Endothelial cell (in vitro differentiated cells): ENCODE data around the gene TXNDC15. TPM values are rescaled to one million over a fixed set of nuclear protein-coding genes. Genes with fewer than 3 reads are reported as not detected.

Source experiments
- DNase-seq: peaks from one replicate; pipeline ENCODE4 v3.0.0; 2021; ENCODE audit warnings: low spot score
- H3K27ac Mint-ChIP-seq: one replicate; pipeline ENCODE4 v1.8.0; 2021; ENCODE audit warnings: mixed read lengths, inconsistent platforms; ENCODE audit not compliant: unreplicated experiment
- H3K27me3 Mint-ChIP-seq: one replicate; pipeline ENCODE4 v1.8.0; 2021; ENCODE audit warnings: mild to moderate bottlenecking, moderate library complexity, mixed read lengths, inconsistent platforms; ENCODE audit not compliant: unreplicated experiment
- H3K36me3 Mint-ChIP-seq: one replicate; pipeline ENCODE4 v1.8.0; 2021; ENCODE audit warnings: mild to moderate bottlenecking, low read depth, mixed read lengths, inconsistent platforms; ENCODE audit not compliant: unreplicated experiment
- H3K4me1 Mint-ChIP-seq: one replicate; pipeline ENCODE4 v1.8.0; 2021; ENCODE audit warnings: mild to moderate bottlenecking, mixed read lengths, inconsistent platforms; ENCODE audit not compliant: unreplicated experiment
- H3K4me3 Mint-ChIP-seq: one replicate; pipeline ENCODE4 v1.8.0; 2021; ENCODE audit warnings: mild to moderate bottlenecking, mixed read lengths, inconsistent platforms; ENCODE audit not compliant: unreplicated experiment
- H3K9me3 Mint-ChIP-seq: one replicate; pipeline ENCODE4 v1.8.0; 2021; ENCODE audit warnings: mixed read lengths, inconsistent platforms; ENCODE audit not compliant: unreplicated experiment
- total RNA-seq: library from RNA; stranded (reverse); fragmentation: NEBNext Ultra II Directional; extraction: Animal tissue kit (Norgen Biotek cat#: 25700); gene quantifications from one replicate; pipeline ENCODE4 v1.2.1, GENCODE V29; 2021; ENCODE audit not compliant: unreplicated experiment
- TF ChIP-seq, protein P1 (sequence below): fragments of 200-600 bp; sonication (generic); IDR thresholded peaks from one replicate; pipeline ENCODE4 v1.5.0; 2021; ENCODE audit warnings: antibody characterized with exemption; ENCODE audit not compliant: unreplicated experiment

The TXNDC15 gene
- total RNA-seq, 1 donor from 2014 or later, result 40.5 TPM

DNA sequence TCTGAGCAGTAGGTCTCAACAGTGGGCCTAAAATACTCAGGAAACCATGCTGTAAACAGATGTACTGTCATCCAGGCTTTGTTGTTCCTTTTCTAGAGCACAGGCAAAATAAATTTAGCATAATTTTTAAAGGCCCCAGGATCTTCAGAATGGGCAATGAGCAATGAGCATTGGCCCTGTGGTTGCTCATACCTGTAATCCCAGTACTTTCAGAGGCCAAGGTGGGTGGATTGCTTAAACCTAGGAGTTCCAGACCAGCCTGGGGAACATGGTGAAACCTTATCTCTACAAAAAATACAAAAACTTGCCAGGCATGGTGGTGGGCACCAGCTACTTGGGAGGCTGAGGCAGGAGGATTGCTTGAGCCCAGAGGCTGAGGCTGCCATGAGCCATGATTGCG, 17.3 kb downstream of the TXNDC15 start:
- TF ChIP-seq, protein P1, sequence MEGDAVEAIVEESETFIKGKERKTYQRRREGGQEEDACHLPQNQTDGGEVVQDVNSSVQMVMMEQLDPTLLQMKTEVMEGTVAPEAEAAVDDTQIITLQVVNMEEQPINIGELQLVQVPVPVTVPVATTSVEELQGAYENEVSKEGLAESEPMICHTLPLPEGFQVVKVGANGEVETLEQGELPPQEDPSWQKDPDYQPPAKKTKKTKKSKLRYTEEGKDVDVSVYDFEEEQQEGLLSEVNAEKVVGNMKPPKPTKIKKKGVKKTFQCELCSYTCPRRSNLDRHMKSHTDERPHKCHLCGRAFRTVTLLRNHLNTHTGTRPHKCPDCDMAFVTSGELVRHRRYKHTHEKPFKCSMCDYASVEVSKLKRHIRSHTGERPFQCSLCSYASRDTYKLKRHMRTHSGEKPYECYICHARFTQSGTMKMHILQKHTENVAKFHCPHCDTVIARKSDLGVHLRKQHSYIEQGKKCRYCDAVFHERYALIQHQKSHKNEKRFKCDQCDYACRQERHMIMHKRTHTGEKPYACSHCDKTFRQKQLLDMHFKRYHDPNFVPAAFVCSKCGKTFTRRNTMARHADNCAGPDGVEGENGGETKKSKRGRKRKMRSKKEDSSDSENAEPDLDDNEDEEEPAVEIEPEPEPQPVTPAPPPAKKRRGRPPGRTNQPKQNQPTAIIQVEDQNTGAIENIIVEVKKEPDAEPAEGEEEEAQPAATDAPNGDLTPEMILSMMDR, result no peak
- Mint-ChIP-seq H3K27ac (no peak overlapping the region), H3K9me3 (no peaks in the 10 kb centered on the region), H3K27me3 (peaks cover 1% of the 10 kb centered on the region), H3K4me1 (no peaks in the 10 kb centered on the region), H3K36me3 (peaks cover 15% of the 10 kb centered on the region), H3K4me3 (no peak overlapping the region)
- no peak for DNase-seq

DNA sequence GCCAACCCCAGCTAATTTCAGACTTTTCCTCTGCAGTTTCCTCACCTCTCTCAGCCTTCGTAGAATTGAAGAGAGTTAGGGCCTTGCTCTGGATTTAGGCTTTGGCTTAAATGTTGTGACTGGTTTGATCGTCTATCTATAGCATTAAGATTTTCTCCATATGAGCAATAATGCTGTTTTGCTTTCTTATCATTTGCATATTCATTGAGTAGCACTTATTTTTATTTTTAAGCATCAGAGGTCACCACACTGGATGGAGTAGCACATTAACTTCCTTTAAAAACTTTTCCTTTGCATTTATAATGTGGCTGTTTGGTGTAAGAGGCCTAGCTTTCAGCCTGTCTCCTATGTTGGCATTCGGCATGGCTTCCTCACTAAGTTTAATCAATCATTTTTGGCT, 18.1 kb downstream of the TXNDC15 start:
- Mint-ChIP-seq H3K27ac (no peak overlapping the region), H3K4me3 (no peak overlapping the region), H3K4me1 (no peaks in the 10 kb centered on the region), H3K27me3 (peaks cover 1% of the 10 kb centered on the region), H3K9me3 (no peaks in the 10 kb centered on the region), H3K36me3 (peaks cover 15% of the 10 kb centered on the region)
- TF ChIP-seq, protein P1, result no peak
- DNase-seq, result no peak

DNA sequence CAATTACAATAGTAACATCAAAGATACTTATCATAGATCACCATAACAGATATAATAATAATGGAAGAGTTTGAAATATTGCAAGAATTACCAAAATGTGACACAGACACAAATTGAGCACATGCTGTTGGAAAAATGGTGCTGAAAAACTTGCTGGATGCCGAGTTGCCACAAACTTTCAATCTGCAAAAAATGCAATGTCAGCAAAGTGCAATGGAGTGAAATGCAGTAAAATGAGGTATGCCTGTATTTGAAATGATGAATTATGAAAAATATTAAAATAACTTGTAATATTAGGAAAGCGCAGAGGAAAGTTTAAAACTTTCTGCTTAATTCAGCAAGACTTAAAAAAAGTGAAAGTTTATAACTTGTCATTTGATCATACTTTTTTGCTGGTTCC, 18.8 kb downstream of the TXNDC15 start:
- Mint-ChIP-seq H3K4me1 (no peaks in the 10 kb centered on the region), H3K36me3 (peaks cover 15% of the 10 kb centered on the region), H3K9me3 (no peaks in the 10 kb centered on the region), H3K27me3 (no peaks in the 10 kb centered on the region), H3K27ac (no peak overlapping the region), H3K4me3 (no peak overlapping the region)
- TF ChIP-seq, protein P1, result no peak
- DNase-seq, result no peak

DNA sequence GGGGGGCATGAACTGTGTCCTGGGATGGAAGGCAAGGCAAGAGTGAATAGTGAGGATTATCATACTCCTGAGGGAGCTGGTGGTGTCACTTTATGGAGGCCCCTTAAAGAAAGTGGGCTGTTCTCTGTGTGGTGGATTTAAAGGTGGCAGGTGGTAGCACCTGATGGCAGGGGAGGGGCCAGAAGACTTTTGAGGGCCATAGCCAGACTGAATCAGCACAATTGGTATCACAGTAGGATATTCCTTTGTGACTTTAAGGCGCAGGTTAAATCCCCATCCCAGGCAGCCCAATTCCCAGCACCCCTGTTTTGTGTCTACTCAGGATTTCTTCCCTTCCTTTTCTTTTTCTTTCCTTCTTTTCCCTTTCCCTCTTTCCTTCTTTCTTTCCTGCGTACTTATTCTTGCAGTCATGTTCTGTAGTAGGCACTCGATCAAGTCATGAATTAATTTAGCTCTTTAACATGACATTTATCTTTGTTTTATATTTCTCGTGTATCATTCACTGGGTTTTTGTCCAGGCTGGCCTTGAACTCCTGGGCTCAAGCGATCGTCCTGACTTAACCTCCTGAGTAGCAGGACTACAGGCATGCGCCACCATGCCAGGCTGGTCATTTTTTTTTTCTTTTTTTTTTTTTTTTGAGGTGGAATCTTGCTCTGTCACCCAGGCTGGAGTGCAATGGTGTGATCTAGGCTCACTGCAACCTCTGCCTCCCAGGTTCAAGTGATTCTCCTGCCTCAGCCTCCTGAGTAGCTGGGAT, 19.8 kb downstream of the TXNDC15 start:
- TF ChIP-seq, protein P1, result no peak
- no peak overlapping the region for H3K27ac Mint-ChIP-seq
- H3K4me3 Mint-ChIP-seq, result no peak overlapping the region
- H3K36me3 Mint-ChIP-seq, result peaks cover 15% of the 10 kb centered on the region
- no peaks in the 10 kb centered on the region for H3K27me3 Mint-ChIP-seq
- no peaks in the 10 kb centered on the region for H3K4me1 Mint-ChIP-seq
- DNase-seq, result no peak
- no peaks in the 10 kb centered on the region for H3K9me3 Mint-ChIP-seq

DNA sequence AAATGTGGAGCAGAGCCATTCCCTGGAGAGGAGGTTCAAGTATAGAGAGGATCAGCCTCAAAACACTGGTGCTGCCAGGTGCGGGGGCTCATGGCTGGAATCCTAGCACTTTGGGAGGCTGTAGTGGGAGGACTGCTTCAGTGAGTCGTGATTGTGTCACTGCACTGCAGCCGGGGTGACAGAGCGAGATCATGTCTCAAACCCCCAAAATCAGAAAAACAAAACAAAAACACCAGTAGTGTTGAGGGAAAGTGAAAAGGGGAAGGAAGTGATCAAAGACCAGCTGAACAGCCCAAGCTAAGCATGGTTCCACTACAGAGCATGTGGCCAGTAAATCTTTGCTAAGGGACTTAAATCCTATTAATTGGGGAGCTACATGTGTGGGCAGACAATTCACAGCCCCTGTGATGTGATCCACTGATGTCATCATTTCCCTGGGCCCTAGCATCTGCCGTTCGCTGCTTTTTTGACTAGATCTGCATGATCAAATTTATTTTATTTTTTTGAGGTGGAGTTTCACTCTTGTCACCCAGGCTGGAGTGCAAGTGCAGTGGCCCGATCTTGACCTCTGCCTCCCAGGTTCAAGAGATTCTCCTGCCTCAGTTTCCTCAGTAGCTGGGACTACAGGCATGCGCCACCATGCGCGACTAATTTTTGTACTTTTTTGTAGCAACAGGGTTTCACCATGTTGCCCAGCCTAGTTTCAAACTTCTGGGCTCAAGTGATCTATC, 28.1 kb downstream of the TXNDC15 start:
- DNase-seq, result no peak

More for the DNA sequence above, 28.1 kb downstream of the TXNDC15 start:
- TF ChIP-seq, protein P1, result no peak
- Mint-ChIP-seq H3K27ac (peak overlapping the region; percentile 61), H3K36me3 (no peaks in the 10 kb centered on the region), H3K4me3 (no peak overlapping the region), H3K4me1 (peaks cover 3% of the 10 kb centered on the region), H3K9me3 (no peaks in the 10 kb centered on the region), H3K27me3 (peaks cover 2% of the 10 kb centered on the region)
